ENCODE data around the gene LPP.

LPP gene

GRCh38 chr3:188264226-188265207, 110.6 kb downstream of the LPP start:
- DNase-seq (ENCODE audit: low read depth), result no peak
- H3K4me3 ChIP-seq (ENCODE audit: control insufficient read depth, low read depth, low read length), result no peak overlapping the region
- no peak for TF ChIP-seq CTCF (IDR thresholded peaks at IDR 0.05; ENCODE audit: control insufficient read depth, insufficient read depth, low read depth, low read length, missing control alignments)

GRCh38 chr3:188266562-188267274, 112.8 kb downstream of the LPP start:
- no peak for DNase-seq (ENCODE audit: low read depth)
- TF ChIP-seq CTCF (IDR thresholded peaks at IDR 0.05; ENCODE audit: control insufficient read depth, insufficient read depth, low read depth, low read length, missing control alignments), result no peak
- H3K4me3 ChIP-seq (ENCODE audit: control insufficient read depth, low read depth, low read length), result peak overlapping the region; percentile 36

- TF ChIP-seq CTCF (IDR thresholded peaks at IDR 0.05; ENCODE audit: control insufficient read depth, insufficient read depth, low read depth, low read length, missing control alignments), result no peak
- no peak overlapping the region for H3K4me3 ChIP-seq (ENCODE audit: control insufficient read depth, low read depth, low read length)
- no peak for DNase-seq (ENCODE audit: low read depth)
These were observed 113.9 kb downstream of the LPP start for GRCh38 chr3:188267790-188268335.

- no peak for DNase-seq (ENCODE audit: low read depth)
- TF ChIP-seq CTCF (IDR thresholded peaks at IDR 0.05; ENCODE audit: control insufficient read depth, insufficient read depth, low read depth, low read length, missing control alignments), result no peak
- no peak overlapping the region for H3K4me3 ChIP-seq (ENCODE audit: control insufficient read depth, low read depth, low read length)
These were observed 114.4 kb downstream of the LPP start for GRCh38 chr3:188268336-188268735.

- H3K4me3 ChIP-seq (ENCODE audit: control insufficient read depth, low read depth, low read length), result no peak overlapping the region
- TF ChIP-seq CTCF (IDR thresholded peaks at IDR 0.05; ENCODE audit: control insufficient read depth, insufficient read depth, low read depth, low read length, missing control alignments), result no peak
- no peak for DNase-seq (ENCODE audit: low read depth)
These were observed 115.1 kb downstream of the LPP start for GRCh38 chr3:188269040-188269439.

- no peak overlapping the region for H3K4me3 ChIP-seq (ENCODE audit: control insufficient read depth, low read depth, low read length)
- TF ChIP-seq CTCF (IDR thresholded peaks at IDR 0.05; ENCODE audit: control insufficient read depth, insufficient read depth, low read depth, low read length, missing control alignments), result no peak
- DNase-seq (ENCODE audit: low read depth), result no peak
These were observed 116.5 kb downstream of the LPP start for GRCh38 chr3:188270423-188270972.

Measured in AG09309 (cell line).